NCI-H1417 (cell line): Measurements from ENCODE around the gene AGER.
"Not testable (repeated sequence)": the region's sequence is repeated elsewhere in the genome, so short reads cannot be mapped to it uniquely, and the experiment has no call there.

ENCODE experiments used
- DNase-seq, 3 experiments: peaks; one replicate each; lab custom pipeline; 2025; lab: John Stamatoyannopoulos, UW

The AGER gene

GRCh38 chr6:32148289-32149091 is 35.6 kb downstream of the AGER start:
- DNase-seq = peak in 1 of 3 experiments; percentile 18

GRCh38 chr6:32147401-32148132 is 36.5 kb downstream of the AGER start:
- DNase-seq = no peak

- no peak for DNase-seq
Observed at GRCh38 chr6:32146687-32147086, 37.4 kb downstream of the AGER start.

GRCh38 chr6:32146287-32146686 is 37.8 kb downstream of the AGER start:
- no peak for DNase-seq

GRCh38 chr6:32144238-32144637 is 39.8 kb downstream of the AGER start:
- DNase-seq = not testable (repeated sequence)

GRCh38 chr6:32140420-32141046 is 43.5 kb downstream of the AGER start:
- DNase-seq = no peak

GRCh38 chr6:32139590-32139989 is 44.5 kb downstream of the AGER start:
- DNase-seq = no peak

- DNase-seq = no peak
Observed at GRCh38 chr6:32137454-32137853, 46.6 kb downstream of the AGER start.

GRCh38 chr6:32133786-32134185 is 50.3 kb downstream of the AGER start:
- no peak for DNase-seq

- DNase-seq = no peak
Observed at GRCh38 chr6:32132110-32132509, 51.9 kb downstream of the AGER start.

- no peak for DNase-seq
Observed at GRCh38 chr6:32131439-32131948, 52.6 kb downstream of the AGER start.
